IPS-NIHi11 (cell line): Measurements from ENCODE around the gene SLC25A1.

ENCODE experiments used
- DNase-seq: peaks from one replicate; pipeline ENCODE4 v3.0.0; 2012; ENCODE audit warnings: mixed read lengths, low spot score

The SLC25A1 gene

GRCh38 chr22:19137384-19138216 is 40.9 kb downstream of the SLC25A1 start:
- DNase-seq = no peak

GRCh38 chr22:19136915-19137314 is 41.6 kb downstream of the SLC25A1 start:
- no peak for DNase-seq

- DNase-seq = no peak
Measured at GRCh38 chr22:19134874-19135273, 43.7 kb downstream of the SLC25A1 start.

- no peak for DNase-seq
Measured at GRCh38 chr22:19134176-19134831, 44.2 kb downstream of the SLC25A1 start.

GRCh38 chr22:19133561-19133960 is 45.0 kb downstream of the SLC25A1 start:
- DNase-seq = no peak

- DNase-seq = no peak
Measured at GRCh38 chr22:19132693-19133400, 45.7 kb downstream of the SLC25A1 start.

- DNase-seq = no peak
Measured at GRCh38 chr22:19132153-19132552, 46.4 kb downstream of the SLC25A1 start.

- no peak for DNase-seq
Measured at GRCh38 chr22:19131685-19132015, 46.9 kb downstream of the SLC25A1 start.

GRCh38 chr22:19130959-19131684 is 47.4 kb downstream of the SLC25A1 start, which contains the start of gene TSSK2:
Gene TSSK2, plus strand, starts transcription at chr22:19131308. Its CDS starts 92 bp downstream, at chr22:19131400.
- peak; percentile 64 for DNase-seq

GRCh38 chr22:19129871-19130270 is 48.7 kb downstream of the SLC25A1 start:
- no peak for DNase-seq

- DNase-seq = no peak
Measured at GRCh38 chr22:19128946-19129727, 49.4 kb downstream of the SLC25A1 start.

GRCh38 chr22:19128009-19128401 is 50.5 kb downstream of the SLC25A1 start:
- no peak for DNase-seq

GRCh38 chr22:19127329-19128008 is 51.1 kb downstream of the SLC25A1 start:
- no peak for DNase-seq

GRCh38 chr22:19126309-19127273 is 51.9 kb downstream of the SLC25A1 start:
- DNase-seq = no peak
